IMR-90 (cell line): Measurements from ENCODE around the gene TCL1A. TPM values are rescaled to one million over a fixed set of nuclear protein-coding genes. Genes with fewer than 3 reads are reported as not detected.

Experiments
- ATAC-seq: fragments of 200-7000 bp; cut with Tn5 transposase; 2 replicates; pipeline ENCODE4 v1.9.1; 2020; ENCODE audit warnings: low read depth, mild to moderate bottlenecking, moderate library complexity
- BruUV-seq: library from RNA; stranded (reverse); fragments of 400-500 nt; replicated peaks from 2 replicates; lab custom pipeline; 2021; lab: Mats Ljungman, UMichigan
- CTCF ChIA-PET: fragments of 300-600 bp; formaldehyde crosslinking; extraction: SDS; loops from one replicate; lab custom pipeline; 2021; ENCODE audit warnings: antibody characterized with exemption; lab: Yijun Ruan, JAX
- POLR2A ChIA-PET: fragments of 300-600 bp; sonication (Branson Sonifier 250); formaldehyde crosslinking; loops from one replicate; lab custom pipeline; 2022; ENCODE audit warnings: antibody characterized with exemption; ENCODE audit not compliant: unreplicated experiment; lab: Charles Lee
- DNase-seq: peaks from one replicate; pipeline ENCODE4 v3.0.0; 2013
- H2AFZ ChIP-seq: replicated peaks from 2 replicates; pipeline ENCODE3; 2013; ENCODE audit warnings: low read length, mild to moderate bottlenecking; ENCODE audit not compliant: poor library complexity
- H2AK5ac ChIP-seq: 2 replicates; pipeline ENCODE4 v1.6.1; 2013; ENCODE audit warnings: low read depth, low read length, inconsistent platforms
- H2AK9ac ChIP-seq: replicated peaks from 2 replicates; pipeline ENCODE3; 2013; ENCODE audit warnings: mild to moderate bottlenecking, low read depth, low read length, moderate library complexity; ENCODE audit not compliant: poor library complexity
- H2BK120ac ChIP-seq: 2 replicates; pipeline ENCODE4 v1.6.1; 2013; ENCODE audit warnings: low read depth, low read length, inconsistent platforms
- H2BK15ac ChIP-seq: 3 replicates; pipeline ENCODE4 v1.6.1; 2013; ENCODE audit warnings: low read depth, low read length, inconsistent platforms
- H2BK20ac ChIP-seq: 2 replicates; pipeline ENCODE4 v1.6.1; 2013; ENCODE audit warnings: low read depth, mild to moderate bottlenecking, inconsistent platforms, low read length, moderate library complexity
- H2BK5ac ChIP-seq: 2 replicates; pipeline ENCODE4 v1.6.1; 2013; ENCODE audit warnings: mild to moderate bottlenecking, low read depth, low read length, inconsistent platforms; ENCODE audit not compliant: poor library complexity, severe bottlenecking
- H3K14ac ChIP-seq: replicated peaks from 2 replicates; pipeline ENCODE4 v1.6.1; 2013; ENCODE audit warnings: low read depth, low read length, inconsistent platforms
- H3K18ac ChIP-seq: 2 replicates; pipeline ENCODE4 v1.6.1; 2013; ENCODE audit warnings: low read depth, low read length, control low read depth
- H3K23ac ChIP-seq: 2 replicates; pipeline ENCODE4 v1.6.1; 2013; ENCODE audit warnings: low read depth, low read length, inconsistent platforms
- H3K27ac ChIP-seq: 2 replicates; pipeline ENCODE4 v1.5.1; 2013; ENCODE audit warnings: mild to moderate bottlenecking, control low read depth, low read length; ENCODE audit not compliant: insufficient read depth
- H3K27me3 ChIP-seq: 2 replicates; pipeline ENCODE4 v1.6.1; 2013; ENCODE audit warnings: low read length; ENCODE audit not compliant: control insufficient read depth, insufficient read depth
- H3K36me3 ChIP-seq: 2 replicates; pipeline ENCODE4 v1.6.1; 2013; ENCODE audit warnings: low read length, mixed read lengths; ENCODE audit not compliant: control insufficient read depth, insufficient read depth
- H3K4ac ChIP-seq: 2 replicates; pipeline ENCODE4 v1.6.1; 2013; ENCODE audit warnings: low read depth, low read length, inconsistent platforms
- H3K4me1 ChIP-seq: 2 replicates; pipeline ENCODE4 v1.6.1; 2013; ENCODE audit warnings: low read length, mixed read lengths; ENCODE audit not compliant: control insufficient read depth, insufficient read depth
- H3K4me2 ChIP-seq: 2 replicates; pipeline ENCODE4 v1.6.1; 2013; ENCODE audit warnings: low read depth, mild to moderate bottlenecking, control low read depth, low read length, moderate library complexity
- H3K4me3 ChIP-seq: 2 replicates; pipeline ENCODE4 v1.5.1; 2013; ENCODE audit warnings: low read depth, mild to moderate bottlenecking, control low read depth, low read length, moderate library complexity; ENCODE audit not compliant: insufficient read depth
- H3K56ac ChIP-seq: 2 replicates; pipeline ENCODE4 v1.6.1; 2013; ENCODE audit warnings: low read length, inconsistent platforms; ENCODE audit not compliant: insufficient read depth; ENCODE audit errors: extremely low read depth
- H3K79me1 ChIP-seq, 2 experiments: 2 replicates each; pipeline ENCODE4 v1.6.1; 2013; ENCODE audit warnings: low read length in 2 of 2, inconsistent platforms in 1 of 2, low read depth in 1 of 2
- H3K9ac ChIP-seq: 2 replicates; pipeline ENCODE4 v1.6.1; 2013; ENCODE audit warnings: low read depth, low read length, control low read depth
- H3K9me1 ChIP-seq: 2 replicates; pipeline ENCODE4 v1.6.1; 2013; ENCODE audit warnings: low read length, inconsistent platforms; ENCODE audit not compliant: insufficient read depth
- H3K9me3 ChIP-seq: 2 replicates; pipeline ENCODE4 v1.6.1; 2013; ENCODE audit warnings: low read length; ENCODE audit not compliant: control insufficient read depth, insufficient read depth
- H4K20me1 ChIP-seq: 2 replicates; pipeline ENCODE4 v1.6.1; 2013; ENCODE audit warnings: low read length, inconsistent platforms; ENCODE audit not compliant: insufficient read depth
- H4K5ac ChIP-seq: 2 replicates; pipeline ENCODE4 v1.6.1; 2013; ENCODE audit warnings: mild to moderate bottlenecking, low read depth, low read length, control low read depth
- H4K8ac ChIP-seq, 2 experiments: 2 replicates each; pipeline ENCODE4 v1.6.1; 2013; ENCODE audit warnings: low read depth in 2 of 2, low read length in 2 of 2, control low read depth in 1 of 2, inconsistent platforms in 1 of 2
- H4K91ac ChIP-seq: 2 replicates; pipeline ENCODE4 v1.6.1; 2013; ENCODE audit warnings: low read depth, low read length, inconsistent platforms; ENCODE audit not compliant: insufficient read depth
- BHLHE40 ChIP-seq: fragments of 150-350 bp; IDR thresholded peaks from 2 replicates; pipeline ENCODE4 v1.6.1; 2016; ENCODE audit warnings: mild to moderate bottlenecking, low read depth, low read length
- CEBPB ChIP-seq: IDR thresholded peaks from 2 replicates; pipeline ENCODE4 v1.6.1; 2012; ENCODE audit warnings: low read depth, low read length, improper control_type of control experiment
- CHD1 ChIP-seq: IDR thresholded peaks from 2 replicates; pipeline ENCODE4 v1.6.1; 2012; ENCODE audit warnings: low read depth, low read length, improper control_type of control experiment
- CTCF ChIP-seq: conservative IDR thresholded peaks from 2 replicates; pipeline ENCODE4 v1.5.1; 2012; ENCODE audit warnings: mild to moderate bottlenecking, low read depth, low read length, improper control_type of control experiment
- ELK1 ChIP-seq: fragments of 150-350 bp; IDR thresholded peaks from 2 replicates; pipeline ENCODE4 v1.6.1; 2016; ENCODE audit warnings: low read depth, mild to moderate bottlenecking, low read length, moderate library complexity, borderline replicate concordance
- FOS ChIP-seq: fragments of 150-350 bp; IDR thresholded peaks from 2 replicates; pipeline ENCODE4 v1.6.1; 2016; ENCODE audit warnings: low read depth, low read length
- MAFK ChIP-seq: IDR thresholded peaks from 2 replicates; pipeline ENCODE4 v1.6.1; 2012; ENCODE audit warnings: low read depth, low read length, improper control_type of control experiment
- MAZ ChIP-seq: IDR thresholded peaks from 2 replicates; pipeline ENCODE4 v1.6.1; 2012; ENCODE audit warnings: low read depth, mild to moderate bottlenecking, low read length, improper control_type of control experiment, moderate library complexity, borderline replicate concordance
- MXI1 ChIP-seq: IDR thresholded peaks from 2 replicates; pipeline ENCODE4 v1.6.1; 2012; ENCODE audit warnings: low read depth, mild to moderate bottlenecking, low read length, moderate library complexity, borderline replicate concordance
- NFE2L2 ChIP-seq: fragments of 150-350 bp; IDR thresholded peaks from 2 replicates; pipeline ENCODE4 v1.6.1; 2016; ENCODE audit warnings: low read depth, mild to moderate bottlenecking, low read length
- POLR2A ChIP-seq: IDR thresholded peaks from 2 replicates; pipeline ENCODE4 v1.6.1; 2012; ENCODE audit warnings: mild to moderate bottlenecking, low read depth, low read length
- RAD21 ChIP-seq: IDR thresholded peaks from 2 replicates; pipeline ENCODE4 v1.6.1; 2012; ENCODE audit warnings: low read length, improper control_type of control experiment
- RCOR1 ChIP-seq: IDR thresholded peaks from 2 replicates; pipeline ENCODE4 v1.6.1; 2012; ENCODE audit warnings: mild to moderate bottlenecking, low read length, improper control_type of control experiment; ENCODE audit not compliant: insufficient replicate concordance
- RFX5 ChIP-seq: IDR thresholded peaks from 2 replicates; pipeline ENCODE4 v1.8.0; 2012; ENCODE audit warnings: low read depth, mild to moderate bottlenecking, low read length, moderate library complexity
- SMC3 ChIP-seq: fragments of 150-350 bp; IDR thresholded peaks from 2 replicates; pipeline ENCODE4 v1.6.1; 2016; ENCODE audit warnings: low read depth, mild to moderate bottlenecking, antibody characterized with exemption, low read length, moderate library complexity
- WGBS, 2 experiments: methylation state at CpG; one replicate each; pipeline versions ENCODE4 v1.1.5 to v1.1.7; 2013; ENCODE audit warnings: missing lambda C conversion rate in 2 of 2; ENCODE audit not compliant: insufficient read length in 1 of 2; ENCODE audit errors: extremely low coverage in 2 of 2; 5-methylcytosine and 5-hydroxymethylcytosine counted together
- dilution Hi-C: fragments of 300-500 bp; cut with HindIII; formaldehyde crosslinking; loops from one replicate; pipeline ENCODE4 v1.14.3; 2018; ENCODE audit warnings: low sequenced_read_pairs; ENCODE audit not compliant: unreplicated experiment
- in situ Hi-C: fragments of 300-500 bp; cut with MboI; formaldehyde crosslinking; loops from 3 replicates; pipeline ENCODE4 v1.14.3; 2019; ENCODE audit warnings: low sequenced_read_pairs, inconsistent platforms, mixed read lengths
- intact Hi-C: fragments of 100-400 bp; cut with micrococcal nuclease; formaldehyde crosslinking; loops from 2 replicates; pipeline ENCODE4 v1.10.0; 2022
- polyA plus RNA-seq, 3 experiments: library from polyadenylated mRNA; depleted of rRNA; stranded (reverse); fragments of >200 nt; gene quantifications; 2 replicates each; pipeline ENCODE4 v1.2.3, GENCODE V29; 2012; ENCODE audit warnings: low replicate concordance in 1 of 3
- total RNA-seq: library from RNA; depleted of rRNA; stranded (reverse); fragments of >200 nt; gene quantifications from 2 replicates; pipeline ENCODE4 v1.2.3, GENCODE V29; 2012
- TF ChIP-seq, protein P1 (sequence below): fragments of 150-350 bp; IDR thresholded peaks from 2 replicates; pipeline ENCODE4 v1.6.1; 2017; ENCODE audit warnings: mild to moderate bottlenecking, antibody characterized with exemption, low read length, low read depth

The TCL1A gene
- total and polyA plus RNA-seq, 2 of the 4 experiments (the other 2 are of a cell fraction): not detected

DNA sequence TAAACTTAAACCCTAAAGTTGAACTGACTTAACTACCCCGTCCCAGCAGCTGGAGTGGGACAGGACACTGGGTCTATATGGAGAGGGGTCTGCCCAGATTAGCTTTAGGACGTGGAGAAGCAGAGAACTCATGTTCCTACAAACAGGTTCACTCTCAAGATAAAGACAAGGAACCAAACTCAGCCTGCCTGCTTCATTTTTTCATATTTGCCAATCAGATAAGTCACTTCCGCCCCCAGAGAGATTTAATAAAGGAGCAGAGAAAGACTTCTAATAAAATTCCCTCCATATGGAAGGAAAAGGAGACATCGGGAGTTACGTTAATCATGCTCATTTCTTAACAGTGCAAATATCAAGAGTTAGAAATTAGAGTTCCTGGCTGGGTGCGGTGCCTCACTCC is 42.2 kb upstream of the TCL1A start:
- H4K91ac ChIP-seq: no peak overlapping the region
- dilution Hi-C loops (no loop called here), in situ Hi-C loops (loop anchor here (25.0 kb wide), 1 partner anchor 319 kb away; no protein-coding TSS in a partner anchor), intact Hi-C loops (no loop called here)
- H2AFZ ChIP-seq: no peak overlapping the region
- no peak overlapping the region for H2BK15ac ChIP-seq
- H3K18ac ChIP-seq: no peak overlapping the region
- H3K27me3 ChIP-seq: no peaks in the 10 kb centered on the region
- no peak overlapping the region for H3K14ac ChIP-seq
- H3K4me2 ChIP-seq: no peak overlapping the region
- H2BK20ac ChIP-seq: no peak overlapping the region
- no TSS peak for BruUV-seq
- no peak overlapping the region for H3K4me3 ChIP-seq
- no peak for ATAC-seq
- no peaks in the 10 kb centered on the region for H3K9me3 ChIP-seq
- H3K9me1 ChIP-seq: no peaks in the 10 kb centered on the region
- H2AK9ac ChIP-seq: no peak overlapping the region
- no peak overlapping the region for H4K5ac ChIP-seq
- CTCF ChIA-PET: no interaction called here
- H3K56ac ChIP-seq: no peak overlapping the region
- H3K9ac ChIP-seq: no peak overlapping the region
- no peak overlapping the region for H3K27ac ChIP-seq
- H3K4ac ChIP-seq: no peak overlapping the region
- H2BK5ac ChIP-seq: no peak overlapping the region
- no peaks in the 10 kb centered on the region for H3K79me1 ChIP-seq
- no peak overlapping the region for H2BK120ac ChIP-seq
- no peaks in the 10 kb centered on the region for H3K36me3 ChIP-seq
- DNase-seq: no peak
- H3K4me1 ChIP-seq: no peaks in the 10 kb centered on the region
- H3K23ac ChIP-seq: no peak overlapping the region
- H4K8ac ChIP-seq: no peak overlapping the region
- no peak overlapping the region for H2AK5ac ChIP-seq
- TF ChIP-seq MXI1: no peak
- TF ChIP-seq FOS: no peak
- no peak for TF ChIP-seq CTCF
- no peak for TF ChIP-seq POLR2A
- TF ChIP-seq BHLHE40: no peak
- no peak for TF ChIP-seq CEBPB
- TF ChIP-seq SMC3: no peak
- TF ChIP-seq RFX5: no peak
- no peak for TF ChIP-seq NFE2L2
- no peak for TF ChIP-seq RAD21
- TF ChIP-seq MAZ: no peak
- TF ChIP-seq ELK1: no peak
- TF ChIP-seq, protein P1, sequence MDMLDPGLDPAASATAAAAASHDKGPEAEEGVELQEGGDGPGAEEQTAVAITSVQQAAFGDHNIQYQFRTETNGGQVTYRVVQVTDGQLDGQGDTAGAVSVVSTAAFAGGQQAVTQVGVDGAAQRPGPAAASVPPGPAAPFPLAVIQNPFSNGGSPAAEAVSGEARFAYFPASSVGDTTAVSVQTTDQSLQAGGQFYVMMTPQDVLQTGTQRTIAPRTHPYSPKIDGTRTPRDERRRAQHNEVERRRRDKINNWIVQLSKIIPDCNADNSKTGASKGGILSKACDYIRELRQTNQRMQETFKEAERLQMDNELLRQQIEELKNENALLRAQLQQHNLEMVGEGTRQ: no peak
- TF ChIP-seq RCOR1: no peak
- no peak for TF ChIP-seq MAFK
- TF ChIP-seq CHD1: no peak
- POLR2A ChIA-PET: no interaction called here
- WGBS, 2 experiments: no CpG with 5 or more reads among the region's 6 CpGs
- no peaks in the 10 kb centered on the region for H4K20me1 ChIP-seq
